IMR-90 (cell line): ENCODE measurements around the gene BRAT1.

Source experiments
- CEBPB ChIP-seq: IDR thresholded peaks from 2 replicates; pipeline ENCODE4 v1.6.1; 2012; ENCODE audit warnings: low read depth, low read length, improper control_type of control experiment
- CTCF ChIP-seq: conservative IDR thresholded peaks from 2 replicates; pipeline ENCODE4 v1.5.1; 2012; ENCODE audit warnings: mild to moderate bottlenecking, low read depth, low read length, improper control_type of control experiment
- FOS ChIP-seq: fragments of 150-350 bp; IDR thresholded peaks from 2 replicates; pipeline ENCODE4 v1.6.1; 2016; ENCODE audit warnings: low read depth, low read length
- MXI1 ChIP-seq: IDR thresholded peaks from 2 replicates; pipeline ENCODE4 v1.6.1; 2012; ENCODE audit warnings: low read depth, mild to moderate bottlenecking, low read length, moderate library complexity, borderline replicate concordance
- POLR2A ChIP-seq: IDR thresholded peaks from 2 replicates; pipeline ENCODE4 v1.6.1; 2012; ENCODE audit warnings: mild to moderate bottlenecking, low read depth, low read length
- USF2 ChIP-seq: fragments of 150-350 bp; IDR thresholded peaks from 2 replicates; pipeline ENCODE4 v1.6.1; 2017; ENCODE audit warnings: mild to moderate bottlenecking, antibody characterized with exemption, low read length, low read depth

- TF ChIP-seq CTCF, result no peak
- TF ChIP-seq CEBPB, result no peak
- TF ChIP-seq USF2, result no peak
- TF ChIP-seq MXI1, result no peak
- no peak for TF ChIP-seq FOS
- no peak for TF ChIP-seq POLR2A
Measured at GRCh38 chr7:2540133-2540532, 15.2 kb downstream of the BRAT1 start.
